ENCODE measurements around the gene TEX12.

GRCh38 chr11:112212290-112212689 is 45.1 kb downstream of the TEX12 start:
- TF ChIP-seq CTCF (IDR thresholded peaks at IDR 0.05): no peak
- no peak for TF ChIP-seq POLR2A (IDR thresholded peaks at IDR 0.05)

All from adrenal gland (tissue), 5 donors.